ENCODE data around the gene AKAP13.
A peak's percentile ranks its signal among the peaks of the same experiment; 100 is the strongest.
"Not testable (repeated sequence)": the region's sequence is repeated elsewhere in the genome, so short reads cannot be mapped to it uniquely, and the experiment has no call there.

Gene AKAP13

GRCh38 chr15:85484923-85485322 lies 104.5 kb downstream of the AKAP13 start:
- DNase-seq, result not testable (repeated sequence)

- no peak for DNase-seq
Measured at GRCh38 chr15:85485956-85486567, 105.7 kb downstream of the AKAP13 start.

DNA sequence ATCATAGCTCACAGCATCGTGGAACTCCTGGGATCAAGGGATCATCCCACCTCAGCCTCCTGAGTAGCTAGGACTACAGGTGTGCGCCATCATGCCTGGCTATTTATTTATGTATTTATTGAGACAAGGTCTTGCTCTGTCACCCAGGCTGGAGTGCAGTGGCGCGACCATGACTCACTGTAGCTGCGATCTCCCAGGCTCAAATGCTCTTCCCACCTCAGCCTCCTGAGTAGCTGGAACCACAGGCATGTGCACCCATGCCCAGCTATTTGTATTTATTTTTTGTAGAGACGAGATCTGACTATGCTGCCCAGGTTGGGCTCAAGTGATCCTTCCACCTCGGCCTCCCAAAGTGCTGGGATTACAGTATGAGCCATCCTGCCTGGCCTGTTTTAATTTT lies 107.4 kb downstream of the AKAP13 start:
- not testable (repeated sequence) for DNase-seq

DNA sequence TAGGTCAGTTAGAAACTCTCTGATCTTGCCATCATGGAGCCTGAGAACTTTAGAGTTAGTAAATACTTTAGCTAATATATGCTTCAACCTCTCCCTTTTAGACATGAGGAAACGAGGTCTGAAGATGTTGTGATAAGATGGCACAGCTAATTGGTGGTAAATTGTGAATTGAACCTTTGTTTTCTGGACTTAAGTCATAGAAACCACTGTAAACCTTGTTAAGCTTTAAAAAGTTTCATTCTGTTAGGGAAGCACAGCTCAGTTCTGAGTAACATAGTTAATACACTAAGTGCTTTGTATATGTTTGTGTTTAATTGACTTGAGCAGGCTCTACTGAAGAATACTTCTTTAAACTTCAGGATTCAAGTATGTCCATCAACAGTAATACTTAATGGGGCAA lies 108.6 kb downstream of the AKAP13 start:
- no peak for DNase-seq

- no peak for DNase-seq
Measured at GRCh38 chr15:85489773-85490493, 109.5 kb downstream of the AKAP13 start.

DNA sequence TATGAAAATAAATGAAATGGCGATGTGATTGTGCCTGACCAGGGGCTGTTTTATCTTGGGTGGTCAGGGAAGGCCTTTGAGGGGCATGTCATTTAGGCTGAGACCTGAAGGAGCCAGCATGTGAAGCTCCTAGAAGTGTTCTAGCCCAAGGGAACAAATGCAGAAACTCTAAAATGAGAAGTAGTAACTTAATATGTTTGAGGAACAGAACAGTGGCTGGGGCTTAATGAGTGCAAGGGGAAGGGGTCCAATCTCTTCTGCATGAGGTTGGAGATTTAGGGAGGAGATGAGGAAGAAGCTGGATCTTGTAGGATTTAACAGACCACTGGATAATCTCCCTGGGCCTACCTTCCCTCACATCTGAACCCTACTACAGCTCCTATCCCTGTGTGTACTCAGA lies 110.5 kb downstream of the AKAP13 start:
- DNase-seq, result no peak

GRCh38 chr15:85491691-85492090 lies 111.3 kb downstream of the AKAP13 start:
- no peak for DNase-seq

DNA sequence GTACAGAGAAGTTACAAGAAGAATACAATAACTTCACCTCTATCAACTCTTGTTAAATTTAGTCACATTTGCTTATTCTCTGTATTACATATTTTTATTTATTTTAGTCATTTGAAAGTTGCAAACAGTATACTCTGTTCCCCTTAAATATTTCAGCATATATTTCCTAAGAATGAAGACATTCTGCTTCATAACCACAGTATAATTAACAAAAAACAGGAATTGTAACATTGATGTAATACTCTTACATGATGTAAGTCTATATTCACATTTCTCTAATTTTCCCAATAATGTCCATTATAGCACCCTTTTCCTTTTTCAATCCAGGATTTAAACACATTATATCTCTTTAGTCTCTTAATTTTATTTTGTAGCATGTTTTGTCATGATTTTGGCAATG lies 112.0 kb downstream of the AKAP13 start:
- DNase-seq, result no peak

- DNase-seq, result no peak
Measured at GRCh38 chr15:85493260-85493659, 112.9 kb downstream of the AKAP13 start.

- DNase-seq, result peak; percentile 17
Measured at GRCh38 chr15:85494048-85494777, 113.8 kb downstream of the AKAP13 start.

DNA sequence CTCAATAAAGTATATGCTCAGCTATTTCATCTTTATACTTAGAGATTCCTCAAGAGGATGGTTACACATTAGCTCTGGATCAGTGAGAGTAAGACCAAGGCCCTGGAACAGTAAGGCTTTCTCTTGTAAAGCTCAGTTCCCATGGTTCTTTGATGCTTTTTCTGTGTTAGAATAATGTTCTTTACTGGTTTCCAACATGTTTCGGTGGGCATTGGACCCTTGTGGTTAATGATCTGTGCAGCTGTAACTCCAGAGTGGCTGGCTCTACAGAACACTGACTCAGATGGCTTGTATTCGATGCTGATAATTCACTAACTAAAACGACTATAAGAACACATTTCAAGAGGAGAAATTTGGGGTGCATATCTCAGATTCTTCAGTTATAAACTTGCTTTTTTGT lies 114.7 kb downstream of the AKAP13 start:
- no peak for DNase-seq

- DNase-seq, result no peak
Measured at GRCh38 chr15:85495544-85495943, 115.1 kb downstream of the AKAP13 start.

DNA sequence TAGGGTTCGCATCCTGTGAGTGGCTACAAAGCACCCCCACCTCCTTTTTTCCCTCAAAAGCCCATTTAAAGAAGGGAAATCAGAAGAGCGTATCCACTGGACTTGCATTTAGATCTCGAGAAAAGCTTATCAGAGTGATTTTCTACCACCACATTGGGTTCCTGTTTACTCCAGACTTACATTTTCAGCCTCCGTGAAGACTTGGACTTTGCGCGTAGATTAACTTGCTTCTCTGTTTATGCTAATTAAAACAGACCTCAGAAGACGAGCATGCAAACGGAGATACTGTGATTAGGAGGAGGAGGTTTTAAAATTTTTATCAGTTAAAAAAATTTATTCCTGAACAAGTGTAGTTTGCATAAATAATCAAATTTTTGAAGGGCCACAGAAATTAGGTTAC lies 115.7 kb downstream of the AKAP13 start:
- no peak for DNase-seq

DNA sequence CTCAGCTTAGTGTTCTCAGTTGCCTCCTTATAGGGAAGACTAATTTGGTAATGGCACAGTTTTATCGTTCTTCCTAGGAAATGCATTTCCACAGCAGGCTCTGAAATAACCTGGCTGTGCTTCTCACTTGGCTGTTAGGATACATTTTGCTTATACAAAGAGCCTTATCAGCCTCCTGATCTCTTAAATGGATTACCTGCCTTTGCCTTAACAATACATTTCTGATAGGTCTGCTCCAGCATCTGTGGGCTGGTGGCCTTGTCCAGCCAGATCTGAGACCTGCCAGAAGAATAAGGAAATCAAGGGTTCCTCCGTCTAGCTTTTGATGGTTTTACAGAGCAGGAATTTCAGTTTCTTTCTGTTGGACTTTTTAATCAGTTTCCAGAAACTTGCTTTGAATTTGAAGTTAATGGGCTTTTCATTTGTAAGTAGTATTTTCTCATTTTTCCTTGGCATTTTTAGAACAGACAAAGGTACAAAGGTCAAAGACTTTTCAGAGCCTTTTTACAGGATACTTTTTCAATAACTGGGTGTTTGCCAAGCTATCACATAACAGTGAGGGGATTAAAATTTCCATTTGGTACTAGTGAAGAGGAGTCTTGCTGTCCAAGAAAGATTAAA lies 116.3 kb downstream of the AKAP13 start:
- DNase-seq, result no peak

DNA sequence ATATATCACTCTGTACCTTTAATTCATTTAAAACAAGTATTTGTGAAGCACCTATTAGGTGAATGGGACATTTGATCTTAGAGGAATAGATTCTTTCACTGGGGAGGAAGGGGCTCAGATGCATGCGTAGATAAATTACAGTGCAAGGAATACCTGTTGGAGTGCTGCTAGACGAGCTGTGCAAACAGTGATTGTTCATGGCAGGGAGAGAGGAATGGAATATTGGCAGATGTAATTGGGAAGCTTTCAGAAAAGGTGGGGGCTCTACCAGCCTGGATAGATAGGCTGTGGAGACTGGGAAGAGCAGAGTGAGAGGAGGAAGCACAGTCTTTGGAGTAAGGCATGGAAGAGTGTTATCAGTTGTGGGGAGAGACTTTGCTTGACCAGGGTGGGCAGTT lies 116.8 kb downstream of the AKAP13 start:
- DNase-seq, result no peak

DNA sequence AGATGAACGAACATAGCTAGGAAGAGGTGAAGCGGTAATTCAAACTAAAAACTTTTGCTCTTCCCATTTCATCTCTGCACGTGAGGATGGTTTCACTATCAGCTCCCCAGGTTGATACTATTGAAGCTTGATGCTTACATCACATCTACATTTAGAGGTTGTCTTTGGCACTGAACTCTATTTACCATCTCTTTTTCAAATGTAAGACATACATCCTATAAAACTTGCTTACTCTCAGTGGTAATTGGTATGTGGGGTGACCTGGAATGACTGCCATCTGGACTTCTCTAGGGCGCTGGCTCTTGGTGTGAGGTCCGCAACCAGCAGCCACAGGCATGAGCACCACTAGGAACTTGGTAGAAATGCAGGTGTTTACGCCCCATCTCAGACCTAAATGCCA lies 118.1 kb downstream of the AKAP13 start:
- no peak for DNase-seq

- no peak for DNase-seq
Measured at GRCh38 chr15:85499371-85499887, 119.0 kb downstream of the AKAP13 start.

DNA sequence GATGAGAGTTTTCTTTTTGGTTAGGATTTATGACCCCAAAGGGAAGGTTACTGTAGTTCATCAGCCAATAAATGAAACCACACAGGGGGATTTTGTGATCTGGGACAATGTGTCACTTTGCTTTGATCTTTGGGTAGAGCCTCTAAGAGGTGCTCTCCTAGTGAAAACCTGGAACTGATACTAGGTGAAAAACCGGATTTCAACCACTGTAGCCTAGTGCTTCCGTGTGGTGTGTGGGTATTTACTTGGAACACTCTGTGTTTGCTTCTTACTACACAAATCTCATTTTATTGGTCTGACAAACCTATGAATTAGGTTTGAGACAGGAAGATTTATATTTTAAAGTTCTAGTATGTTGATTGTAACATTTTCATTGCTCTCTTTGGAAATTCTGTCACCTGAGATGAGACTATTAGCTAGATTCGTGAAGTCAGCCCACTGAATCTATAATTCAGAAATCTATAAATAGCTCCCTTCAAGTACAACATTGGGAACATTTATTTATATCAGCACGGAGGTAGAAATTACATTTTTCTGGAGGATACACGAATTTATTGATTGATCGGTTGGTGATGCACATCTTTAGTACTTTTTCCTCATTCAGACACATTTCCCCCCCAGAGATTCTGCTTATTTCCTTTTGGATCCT lies 119.8 kb downstream of the AKAP13 start:
- no peak for DNase-seq

DNA sequence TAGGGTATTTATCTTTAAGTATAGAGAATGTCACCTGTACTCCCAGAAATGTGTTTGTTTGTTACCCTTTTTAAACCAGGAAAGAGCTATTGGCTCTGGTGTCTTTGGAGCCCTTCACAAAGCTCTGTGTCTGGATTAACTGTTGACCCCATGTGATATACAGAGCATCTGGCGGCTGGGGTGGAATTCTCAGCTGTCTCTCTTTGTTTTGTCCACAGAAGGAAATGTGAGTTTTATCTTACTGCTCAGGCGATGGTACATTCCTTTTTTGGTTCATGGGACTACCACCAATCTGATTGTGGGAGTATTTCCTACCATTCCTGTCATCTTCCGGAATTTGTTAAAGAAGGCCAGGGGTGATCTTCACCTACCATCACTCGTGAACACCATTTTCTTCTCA lies 120.3 kb downstream of the AKAP13 start:
- no peak for DNase-seq

- DNase-seq, result no peak
Measured at GRCh38 chr15:85501574-85501973, 121.2 kb downstream of the AKAP13 start.

DNA sequence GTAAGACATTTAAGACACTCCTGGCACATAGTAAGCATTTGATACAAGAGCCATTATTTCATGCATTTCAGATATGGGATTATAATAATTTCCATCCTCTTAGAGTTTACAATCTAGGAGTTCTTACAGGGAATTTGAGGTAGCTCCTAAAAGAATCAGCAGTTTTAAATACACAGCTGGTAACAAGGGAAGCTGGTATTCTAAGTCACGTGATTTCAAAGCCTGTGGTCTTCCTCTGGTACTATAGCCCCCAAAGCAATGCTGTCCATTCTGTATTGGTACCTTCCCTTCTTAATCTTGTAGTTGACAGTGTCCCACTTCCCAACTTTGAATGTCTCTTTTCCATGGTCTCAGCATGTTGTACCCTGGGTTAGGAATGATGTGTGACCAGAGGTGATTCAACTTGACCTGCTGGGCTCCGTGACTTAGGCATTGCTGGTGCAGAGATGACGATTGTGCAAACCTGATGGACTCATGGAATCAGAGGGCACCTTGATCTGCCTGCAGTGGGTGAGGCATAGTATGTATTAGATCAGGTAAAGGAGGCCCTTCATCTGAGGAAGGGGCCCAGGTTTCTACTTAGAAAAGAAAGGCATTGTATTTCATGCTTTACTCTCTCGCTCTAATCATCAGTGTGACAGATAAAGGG lies 122.9 kb downstream of the AKAP13 start:
- DNase-seq, result no peak

All from 8988T (cell line).